Measurements from ENCODE around the gene ABCB9.

DNA sequence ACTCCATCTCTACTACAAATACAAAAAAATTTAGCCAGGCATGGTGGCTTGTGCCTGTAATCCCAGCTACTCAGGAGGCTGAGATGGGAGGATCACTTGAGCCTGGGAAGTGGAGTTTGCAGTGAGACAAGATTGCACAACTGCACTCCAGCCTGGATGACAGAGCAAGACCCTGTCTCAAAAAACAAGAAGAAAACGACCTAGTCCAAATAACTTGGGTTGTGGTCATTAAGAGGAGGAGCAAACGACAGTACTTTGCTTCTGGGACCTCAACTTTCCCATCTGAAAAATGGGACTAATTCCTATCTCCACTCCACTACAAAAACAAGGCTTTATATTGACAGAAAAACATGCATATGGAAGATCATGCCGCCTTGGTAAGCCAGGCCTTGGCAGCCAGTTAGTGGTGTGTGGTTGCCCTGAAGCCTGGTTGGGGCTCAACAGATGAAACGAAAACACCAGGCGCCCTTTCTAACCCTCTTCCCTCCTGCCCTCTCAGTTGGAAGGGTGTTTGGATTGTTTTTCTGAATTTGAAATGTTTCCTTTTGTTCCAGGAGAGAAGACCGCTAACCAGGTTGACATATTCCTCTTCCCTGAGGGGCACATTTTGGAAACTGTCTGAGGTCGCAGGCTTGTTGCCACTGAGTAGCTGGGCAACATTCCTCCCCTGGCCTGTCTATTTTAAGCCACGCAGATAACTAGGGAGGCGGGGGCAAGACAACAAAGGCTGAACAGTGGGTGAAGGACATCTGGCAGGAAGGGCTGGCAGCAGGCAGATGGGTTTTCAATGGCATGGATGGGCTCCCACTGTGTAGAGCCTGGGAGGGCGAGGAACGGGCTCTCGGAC, 56.6 kb downstream of the ABCB9 start:
- no peak for TF ChIP-seq CTCF (IDR thresholded peaks at IDR 0.05)
- no peak for TF ChIP-seq POLR2AphosphoS5 (IDR thresholded peaks at IDR 0.05)
- no peak for TF ChIP-seq POLR2A (IDR thresholded peaks at IDR 0.05)
- TF ChIP-seq EP300 (IDR thresholded peaks at IDR 0.05): no peak

Measured in gastroesophageal sphincter (tissue), 3 donors.